ENCODE data around the gene APIP. TPM values are rescaled to one million over a fixed set of nuclear protein-coding genes. Genes with fewer than 3 reads are reported as not detected.

APIP gene
- total RNA-seq, 4 donors from 2014 or later: 9.9 to 16.1 (median 13.5) TPM

- no peak for TF ChIP-seq POLR2A (IDR thresholded peaks at IDR 0.05)
- no peak for TF ChIP-seq CTCF (IDR thresholded peaks at IDR 0.05)
- intact Hi-C loops (cut with DNase I; ENCODE audit: low total_unique reads): loop anchor here (10.0 kb wide), 2 partner anchors 545 to 915 kb away; no protein-coding TSS in a partner anchor
- H3K4me3 ChIP-seq (ENCODE audit: low read depth, poor library complexity, severe bottlenecking): no peak overlapping the region
- 59 to 65% methylated on average over 4 of the region's 4 CpGs for WGBS, 2 donors
- no peak for DNase-seq (ENCODE audit: low spot score in 2 of 2)
Observed at GRCh38 chr11:34909955-34910354, 6.2 kb downstream of the APIP start.

- TF ChIP-seq POLR2A (IDR thresholded peaks at IDR 0.05): no peak
- TF ChIP-seq CTCF (IDR thresholded peaks at IDR 0.05): no peak
- H3K4me3 ChIP-seq (ENCODE audit: low read depth, poor library complexity, severe bottlenecking): no peak overlapping the region
- intact Hi-C loops (cut with DNase I; ENCODE audit: low total_unique reads): loop anchor here (10.0 kb wide), 2 partner anchors 545 to 915 kb away; no protein-coding TSS in a partner anchor
- 74 to 77% methylated on average over 6 of the region's 6 CpGs for WGBS, 2 donors
- no peak for DNase-seq (ENCODE audit: low spot score in 2 of 2)
Observed at GRCh38 chr11:34909415-34909814, 6.8 kb downstream of the APIP start.

- no peak overlapping the region for H3K4me3 ChIP-seq (ENCODE audit: low read depth, poor library complexity, severe bottlenecking)
- DNase-seq (ENCODE audit: low spot score in 2 of 2): no peak
- intact Hi-C loops (cut with DNase I; ENCODE audit: low total_unique reads): loop anchor here (10.0 kb wide), 2 partner anchors 543 to 913 kb away; no protein-coding TSS in a partner anchor
- WGBS, 2 donors: 82 to 85% methylated on average over 3 of the region's 3 CpGs
- no peak for TF ChIP-seq POLR2A (IDR thresholded peaks at IDR 0.05)
- TF ChIP-seq CTCF (IDR thresholded peaks at IDR 0.05): no peak
Observed at GRCh38 chr11:34907934-34908593, 8.1 kb downstream of the APIP start.

GRCh38 chr11:34905666-34906065 lies 10.5 kb downstream of the APIP start:
- DNase-seq (ENCODE audit: low spot score in 2 of 2): no peak
- 88 to 95% methylated on average over 7 of the region's 7 CpGs for WGBS, 2 donors
- TF ChIP-seq POLR2A (IDR thresholded peaks at IDR 0.05) (no peak), CTCF (IDR thresholded peaks at IDR 0.05) (no peak)

GRCh38 chr11:34904421-34904955 lies 11.7 kb downstream of the APIP start:
- DNase-seq (ENCODE audit: low spot score in 2 of 2): no peak
- WGBS, 2 donors: 83 to 91% methylated on average over 3 of the region's 3 CpGs
- intact Hi-C loops (cut with DNase I; ENCODE audit: low total_unique reads): loop anchor here (10.0 kb wide), 2 partner anchors 540 to 910 kb away; no protein-coding TSS in a partner anchor
- TF ChIP-seq CTCF (IDR thresholded peaks at IDR 0.05): no peak
- no peak for TF ChIP-seq POLR2A (IDR thresholded peaks at IDR 0.05)
- no peak overlapping the region for H3K4me3 ChIP-seq (ENCODE audit: low read depth, poor library complexity, severe bottlenecking)

More at GRCh38 chr11:34905666-34906065, 10.5 kb downstream of the APIP start:
- no peak overlapping the region for H3K4me3 ChIP-seq (ENCODE audit: low read depth, poor library complexity, severe bottlenecking)
- intact Hi-C loops (cut with DNase I; ENCODE audit: low total_unique reads): loop anchor here (10.0 kb wide), 2 partner anchors 541 to 911 kb away; no protein-coding TSS in a partner anchor

Data from lower leg skin (tissue), 4 donors.